NK-92 treated with Interleukin-12 subunit alpha and Interleukin-12 subunit beta, amount 100 ng/mL, for 24 hours (cell line): ENCODE measurements around the gene RNF41.
A peak's percentile ranks its signal among the peaks of the same experiment; 100 is the strongest.
"Not testable (repeated sequence)": the region's sequence is repeated elsewhere in the genome, so short reads cannot be mapped to it uniquely, and the experiment has no call there.

ENCODE experiments used
- DNase-seq: peaks from one replicate; lab custom pipeline; 2025; lab: John Stamatoyannopoulos, UW

Gene RNF41

DNA sequence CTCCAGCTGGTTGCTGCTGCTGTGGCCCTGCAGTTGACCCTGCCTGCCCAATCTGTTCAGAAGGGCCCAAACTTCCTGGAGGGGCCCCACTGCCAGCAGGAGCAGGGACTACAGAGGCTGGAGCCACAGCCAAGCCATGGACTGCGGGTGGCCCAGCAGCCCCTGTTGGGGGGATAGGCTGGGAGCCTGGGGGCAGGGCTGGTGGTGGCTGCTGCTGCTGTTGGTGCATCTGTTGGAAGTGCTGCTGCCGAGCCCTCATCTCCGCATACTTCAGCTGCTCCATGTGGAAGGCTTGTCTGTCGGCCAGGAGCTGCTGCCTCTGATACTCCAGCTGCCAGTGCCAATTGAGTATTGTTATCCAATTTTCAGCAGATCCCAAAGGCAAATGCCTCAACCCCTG, 56.4 kb downstream of the RNF41 start:
- no peak for DNase-seq

DNA sequence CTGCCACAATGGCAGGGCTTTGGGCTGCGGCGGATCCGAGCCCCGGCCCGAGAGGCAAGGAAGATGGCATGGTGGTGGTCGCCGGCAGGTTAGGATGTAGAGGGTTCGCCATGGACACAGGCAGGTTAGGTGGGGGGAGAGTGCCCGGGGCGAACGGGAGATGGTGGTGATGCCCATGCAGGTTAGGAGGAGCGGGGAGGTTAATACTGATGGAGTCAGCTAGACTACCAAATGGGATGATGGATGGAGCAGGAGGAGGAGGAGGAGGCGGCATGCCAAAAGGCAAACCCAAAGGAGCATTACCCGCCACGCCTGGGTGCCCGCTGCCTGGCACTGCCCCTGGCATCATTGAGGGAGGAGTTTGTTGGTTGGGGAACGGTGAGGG, 57.4 kb downstream of the RNF41 start:
- no peak for DNase-seq

DNA sequence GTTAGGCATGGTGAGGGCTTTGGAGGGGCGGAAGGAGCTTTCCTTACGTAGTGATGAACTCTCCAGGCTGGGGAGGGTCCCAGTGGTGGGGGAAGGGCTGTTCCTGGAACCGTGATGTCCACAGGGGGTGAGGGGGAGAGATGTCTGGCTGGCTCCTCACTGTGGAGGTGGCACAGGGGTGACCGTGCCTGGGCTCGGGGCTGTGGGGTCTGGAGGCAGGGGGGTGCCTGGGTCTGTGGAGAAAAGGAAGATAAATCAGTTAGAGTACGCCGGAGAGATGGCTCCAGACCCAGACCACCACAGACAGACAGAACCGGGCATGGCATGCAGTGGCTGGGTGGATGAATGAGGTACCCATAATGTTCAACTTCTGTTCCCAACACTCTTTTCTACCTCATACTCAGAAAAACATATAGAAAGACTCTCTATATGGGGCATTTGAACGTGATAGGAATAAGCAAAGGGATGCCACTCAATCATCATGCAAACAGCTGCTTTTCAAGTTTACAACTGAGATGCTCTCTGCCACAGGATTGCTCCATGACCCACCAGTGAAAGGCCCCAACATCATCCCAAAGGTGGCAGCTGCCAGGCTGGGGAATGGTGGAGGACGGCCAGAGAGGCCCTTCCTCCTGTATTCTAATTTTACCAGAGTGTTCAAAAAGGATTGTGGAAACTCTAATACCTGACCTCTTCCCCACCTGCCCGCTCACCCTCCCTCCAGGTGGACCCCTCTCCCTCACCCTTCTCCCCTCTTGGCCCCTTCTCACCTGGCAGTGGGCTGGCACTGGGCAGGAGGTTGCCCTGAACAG, 58.0 kb downstream of the RNF41 start:
- no peak for DNase-seq

DNA sequence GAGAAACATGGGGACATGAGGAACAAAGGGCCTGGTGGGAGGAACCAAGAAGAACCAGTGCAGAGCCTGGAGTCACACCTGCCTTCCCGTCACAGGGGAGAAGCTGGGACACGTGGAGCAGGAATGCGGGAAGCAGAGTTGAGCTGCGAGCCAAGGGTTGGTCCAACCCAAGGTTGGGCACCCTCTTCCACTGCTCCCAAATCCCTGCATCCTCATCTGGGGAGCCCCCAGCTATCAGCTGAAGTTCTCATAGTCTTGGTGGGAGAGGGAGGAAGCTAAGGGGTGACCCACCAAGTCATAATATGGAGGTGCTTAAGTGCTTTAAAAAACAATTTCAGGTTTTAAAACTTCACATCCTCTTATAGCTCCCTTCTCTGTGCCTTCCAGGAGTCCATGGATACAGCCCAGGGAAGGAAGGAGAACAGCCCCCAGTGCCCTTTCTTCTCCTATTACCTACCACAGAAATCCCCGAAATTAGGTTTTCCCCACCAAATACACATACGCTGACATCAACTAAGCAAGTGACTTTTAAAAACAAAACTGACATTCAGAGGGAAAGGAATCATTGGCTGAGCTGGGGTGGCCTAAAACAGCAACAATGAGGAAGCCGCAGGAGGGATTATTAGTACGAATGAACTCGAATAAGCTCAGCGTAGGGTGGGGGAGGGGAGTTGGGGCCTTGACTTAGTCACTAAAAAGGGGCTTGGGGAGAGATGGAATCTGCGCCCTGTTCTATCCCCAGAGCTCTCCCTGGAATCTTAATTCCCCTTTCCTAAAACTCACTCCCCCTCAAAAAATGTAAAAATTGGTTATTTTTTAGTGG, 59.0 kb downstream of the RNF41 start:
- no peak for DNase-seq

DNA sequence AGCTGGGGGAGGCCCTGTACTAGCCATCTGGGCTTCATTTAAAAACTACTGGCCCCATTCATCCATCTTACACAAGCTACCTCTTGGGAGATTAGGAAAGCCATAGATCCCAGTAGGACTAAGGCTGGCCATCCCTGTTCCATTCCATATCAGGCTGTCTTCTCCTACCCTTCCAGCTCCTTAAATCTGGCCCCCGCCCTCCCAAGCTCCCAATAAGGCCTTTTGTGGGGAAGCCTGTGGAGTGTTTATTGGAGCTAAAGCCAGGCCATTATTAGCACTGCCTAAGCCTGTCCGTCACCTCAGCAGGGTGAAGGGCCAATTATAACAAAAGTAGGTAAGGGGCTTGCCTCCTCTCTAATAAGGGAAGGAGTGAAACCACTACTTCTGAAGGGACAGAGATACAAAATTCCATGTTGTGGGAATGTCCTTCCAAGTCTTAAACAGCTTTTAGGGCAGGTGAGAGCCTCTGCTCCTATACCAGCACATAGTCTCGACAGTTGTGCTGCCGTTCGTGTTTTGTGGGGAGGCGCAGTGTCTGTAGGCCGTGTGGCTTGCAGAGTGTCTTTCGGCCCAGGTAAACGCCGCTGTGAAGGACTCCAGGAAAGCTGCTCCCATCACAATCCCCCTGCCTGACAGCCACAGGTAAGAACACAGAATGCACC, 59.9 kb downstream of the RNF41 start:
- no peak for DNase-seq

DNA sequence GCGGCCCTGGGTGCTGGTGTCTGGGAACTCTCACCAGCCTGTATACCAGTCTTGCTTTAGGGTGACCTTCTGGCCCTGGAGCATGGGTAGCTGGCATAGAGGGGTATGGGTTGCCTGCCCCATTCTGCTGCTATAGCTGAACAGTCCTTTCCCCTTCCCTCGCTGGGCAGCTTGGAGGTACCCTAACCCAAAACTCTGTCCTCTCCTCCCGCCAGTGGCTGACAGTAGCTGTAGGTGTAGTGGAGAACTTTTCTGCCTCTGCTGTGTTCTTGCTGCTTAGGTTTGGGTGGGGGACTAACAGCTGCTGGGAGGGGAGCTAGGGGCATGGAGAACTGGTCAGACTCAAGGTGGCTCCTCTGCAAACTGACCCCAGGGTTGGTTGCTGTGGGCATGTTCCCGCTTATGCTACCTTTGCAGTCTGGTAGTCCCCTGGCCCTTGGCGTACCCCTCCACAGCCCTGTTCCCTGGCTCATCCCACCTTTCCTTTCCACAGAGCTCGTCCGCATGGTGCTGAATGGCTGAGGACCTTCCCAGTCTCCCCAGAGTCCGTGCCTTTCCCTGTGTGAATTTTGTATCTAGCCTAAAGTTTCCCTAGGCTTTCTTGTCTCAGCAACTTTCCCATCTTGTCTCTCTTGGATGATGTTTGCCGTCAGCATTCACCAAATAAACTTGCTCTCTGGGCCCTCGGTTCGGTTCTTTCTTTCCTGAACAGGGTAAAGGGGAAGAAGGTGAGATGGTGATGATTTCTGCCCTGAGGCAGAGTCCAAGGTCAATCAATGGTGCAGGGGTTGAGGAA, 60.6 kb downstream of the RNF41 start:
- no peak for DNase-seq

DNA sequence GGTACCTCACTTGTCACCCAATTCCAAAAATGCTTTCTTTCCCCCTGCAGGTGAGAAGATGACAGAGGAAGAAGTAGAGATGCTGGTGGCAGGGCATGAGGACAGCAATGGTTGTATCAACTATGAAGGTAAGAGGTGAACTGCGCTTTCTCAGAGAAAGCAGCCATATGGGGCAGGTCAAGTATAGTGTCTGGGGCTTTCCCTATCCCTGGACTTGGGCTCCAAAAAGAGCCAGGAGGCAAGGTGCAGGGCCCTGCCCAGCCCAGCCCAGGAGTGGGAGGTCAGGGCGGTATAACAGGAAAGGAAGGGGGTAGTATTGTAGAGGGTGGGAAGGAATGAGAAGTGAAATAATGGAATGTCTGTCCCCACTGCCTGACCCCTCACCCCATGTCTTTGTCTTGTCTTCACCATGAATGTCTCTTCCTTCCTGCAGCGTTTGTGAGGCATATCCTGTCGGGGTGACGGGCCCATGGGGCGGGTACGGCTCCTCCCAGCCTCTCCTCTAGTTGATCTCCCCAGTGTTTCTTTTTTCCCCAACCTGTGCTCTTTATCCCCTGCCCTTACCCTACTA, 61.4 kb downstream of the RNF41 start:
- DNase-seq = no peak

DNA sequence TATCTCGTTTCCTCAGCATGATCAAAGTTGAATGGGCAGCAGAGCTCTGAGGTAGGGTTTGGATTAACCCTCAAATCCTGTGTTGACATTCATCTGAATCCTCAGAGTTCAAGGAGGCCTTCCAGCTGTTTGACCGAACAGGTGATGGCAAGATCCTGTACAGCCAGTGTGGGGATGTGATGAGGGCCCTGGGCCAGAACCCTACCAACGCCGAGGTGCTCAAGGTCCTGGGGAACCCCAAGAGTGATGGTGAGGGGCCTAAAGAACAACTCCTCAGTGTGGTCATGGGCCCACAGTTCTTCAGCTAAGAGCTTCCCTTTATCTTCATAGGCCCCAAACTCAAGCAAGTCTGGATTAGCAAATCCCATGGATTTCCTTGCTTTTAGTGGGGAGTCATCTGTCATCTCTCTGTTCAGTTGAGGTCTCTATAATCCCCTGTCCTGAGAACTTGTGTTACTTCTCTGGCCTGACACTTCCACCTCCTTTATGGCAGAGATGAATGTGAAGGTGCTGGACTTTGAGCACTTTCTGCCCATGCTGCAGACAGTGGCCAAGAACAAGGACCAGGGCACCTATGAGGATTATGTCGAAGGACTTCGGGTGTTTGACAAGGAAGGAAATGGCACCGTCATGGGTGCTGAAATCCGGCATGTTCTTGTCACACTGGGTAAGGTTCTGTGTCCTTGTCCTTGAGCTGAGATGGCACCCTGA, 62.1 kb downstream of the RNF41 start:
- no peak for DNase-seq

DNA sequence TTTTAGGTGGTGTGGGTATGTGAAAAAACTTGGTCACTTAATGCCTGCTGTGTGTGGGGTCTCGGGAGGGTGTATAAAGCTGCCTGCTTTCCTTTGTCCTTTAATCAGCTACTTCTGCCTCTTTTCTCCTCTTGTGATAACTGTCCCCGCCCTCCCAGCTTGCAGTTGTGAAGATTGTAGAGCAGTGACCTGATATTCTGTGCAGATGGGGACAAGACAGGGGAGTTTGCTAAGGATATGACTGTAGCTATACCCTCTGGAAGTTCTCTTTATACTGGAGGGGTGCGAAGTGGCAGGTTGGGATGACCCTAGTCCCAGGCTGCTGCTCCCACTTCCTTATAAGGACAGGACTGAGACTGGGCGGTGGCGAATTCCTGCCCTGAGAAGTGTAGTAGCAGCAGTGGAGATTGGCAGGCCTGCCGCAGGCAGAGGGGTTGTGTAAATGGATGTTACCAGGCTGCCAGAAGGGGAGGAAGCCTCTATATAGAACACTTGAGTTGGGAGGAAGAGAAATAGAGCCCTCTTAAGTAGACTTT, 62.7 kb downstream of the RNF41 start:
- no peak for DNase-seq

DNA sequence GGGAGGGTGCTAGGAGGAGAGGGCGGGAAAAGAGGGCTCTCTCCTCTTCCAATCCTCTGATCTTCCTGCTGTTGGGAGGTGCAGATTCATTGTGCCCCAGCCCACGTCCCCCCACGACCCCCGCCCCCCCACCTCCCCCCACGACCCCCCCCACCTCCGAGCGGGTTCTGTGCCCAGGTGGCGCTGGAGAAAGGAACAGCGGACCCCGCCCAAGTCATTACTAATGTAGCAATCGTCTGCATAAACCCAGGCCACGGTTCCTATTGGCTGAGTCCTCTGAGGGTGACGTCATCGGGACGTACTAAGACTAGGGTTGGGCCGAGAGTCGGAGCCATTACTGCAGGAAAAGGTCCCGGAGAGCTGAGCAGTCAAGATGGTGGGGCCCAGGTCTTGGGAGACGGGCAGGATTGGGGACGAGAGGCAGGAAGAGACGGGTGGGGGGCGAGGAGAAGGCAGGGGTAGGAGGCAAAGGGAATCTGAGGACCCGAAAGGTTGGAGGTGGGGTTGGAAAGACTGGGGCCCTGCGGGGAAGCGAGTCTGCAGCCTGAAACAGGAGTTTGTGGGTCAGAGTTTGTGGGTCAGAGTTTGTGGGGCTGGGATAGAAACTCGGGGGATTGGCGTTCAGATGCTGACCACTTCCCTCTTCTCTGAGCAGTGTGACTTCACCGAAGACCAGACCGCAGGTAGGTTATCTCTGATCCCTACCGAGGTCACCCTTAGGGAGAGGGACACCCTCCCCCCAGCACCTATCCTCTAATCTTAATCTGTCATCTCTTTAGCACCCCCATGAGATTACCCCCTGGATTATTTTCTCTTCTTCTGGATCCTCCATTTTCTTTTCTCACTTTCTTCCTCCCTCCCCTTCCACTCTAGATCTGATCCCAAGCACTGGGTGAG, 63.4 kb downstream of the RNF41 start, which contains the start of gene MYL6:
Gene MYL6 (plus strand): TSS at position 331 of the 897 bp plus-strand sequence. CDS start 43 bp downstream, at position 374.
- peak; percentile 84 for DNase-seq

DNA sequence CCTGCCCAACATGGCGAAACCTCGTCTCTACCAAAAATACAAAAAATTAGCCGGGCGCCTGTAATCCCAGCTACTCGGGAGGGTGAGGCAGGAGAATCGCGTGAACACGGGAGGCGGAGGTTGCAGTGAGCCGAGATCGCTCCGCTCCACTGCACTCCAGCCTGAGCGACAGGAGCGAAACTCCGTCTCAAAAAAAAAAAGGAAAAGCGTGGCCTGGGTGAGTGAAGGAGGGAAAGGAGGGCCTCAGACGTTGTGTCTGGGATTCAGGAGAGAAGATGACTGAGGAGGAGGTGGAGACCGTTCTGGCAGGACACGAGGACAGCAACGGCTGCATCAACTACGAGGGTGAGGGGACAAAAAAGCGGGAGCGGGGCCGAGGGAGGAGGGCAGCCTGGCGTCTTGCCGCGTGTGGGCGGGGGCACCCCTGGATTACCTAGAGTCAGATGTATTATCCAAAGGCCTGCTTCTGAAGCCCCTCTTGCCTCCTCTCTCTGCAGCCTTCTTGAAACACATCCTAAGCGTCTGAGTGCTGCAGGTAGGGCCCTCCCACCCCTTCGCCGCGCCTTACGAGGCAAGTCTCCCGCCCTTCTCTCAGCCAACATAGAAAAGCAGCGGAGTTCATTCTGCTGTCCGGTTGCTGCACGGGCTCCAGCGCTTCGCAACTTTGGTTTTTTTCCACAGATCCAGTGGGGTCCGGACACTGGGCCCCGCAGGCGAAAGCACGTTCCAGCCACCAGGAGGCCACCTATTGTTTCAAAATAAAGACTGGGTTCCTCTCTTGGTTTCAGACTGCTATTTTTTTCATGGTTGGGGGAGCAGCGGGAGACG, 64.3 kb downstream of the RNF41 start:
- DNase-seq = no peak

DNA sequence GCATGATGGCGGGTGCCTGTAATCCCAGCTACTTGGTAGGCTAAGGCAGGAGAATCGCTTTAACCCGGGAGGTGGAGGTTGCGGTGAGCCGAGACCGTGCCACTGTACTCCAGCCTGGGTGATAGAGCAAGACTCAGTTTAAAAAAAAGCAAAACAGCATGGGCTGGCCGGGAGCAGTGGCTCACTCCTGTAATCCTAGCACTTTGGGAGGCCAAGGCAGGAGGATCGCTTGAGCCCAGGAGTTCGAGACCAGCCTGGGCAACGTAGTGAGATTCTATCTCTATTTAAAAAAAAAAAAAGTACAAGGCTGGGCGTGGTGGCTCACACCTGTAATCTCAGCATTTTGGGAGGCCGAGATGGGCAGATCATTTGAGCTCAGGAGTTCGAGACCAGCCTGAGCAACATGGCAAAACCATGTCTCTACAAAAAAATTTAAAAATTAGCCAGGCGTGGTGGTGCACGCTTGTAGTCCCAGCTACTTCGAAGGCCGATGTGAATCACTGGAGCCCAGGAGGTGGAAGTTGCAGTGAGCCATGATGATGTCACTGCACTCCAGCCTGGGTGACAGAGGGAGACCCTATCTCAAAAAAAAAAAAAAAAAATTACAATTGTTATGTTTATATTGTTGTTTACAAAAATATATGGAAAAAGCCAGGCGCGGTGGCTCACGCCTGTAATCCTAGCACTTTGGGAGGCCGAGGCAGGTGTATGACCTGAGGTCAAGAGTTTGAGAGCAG, 65.1 kb downstream of the RNF41 start:
- DNase-seq = not testable (repeated sequence)

DNA sequence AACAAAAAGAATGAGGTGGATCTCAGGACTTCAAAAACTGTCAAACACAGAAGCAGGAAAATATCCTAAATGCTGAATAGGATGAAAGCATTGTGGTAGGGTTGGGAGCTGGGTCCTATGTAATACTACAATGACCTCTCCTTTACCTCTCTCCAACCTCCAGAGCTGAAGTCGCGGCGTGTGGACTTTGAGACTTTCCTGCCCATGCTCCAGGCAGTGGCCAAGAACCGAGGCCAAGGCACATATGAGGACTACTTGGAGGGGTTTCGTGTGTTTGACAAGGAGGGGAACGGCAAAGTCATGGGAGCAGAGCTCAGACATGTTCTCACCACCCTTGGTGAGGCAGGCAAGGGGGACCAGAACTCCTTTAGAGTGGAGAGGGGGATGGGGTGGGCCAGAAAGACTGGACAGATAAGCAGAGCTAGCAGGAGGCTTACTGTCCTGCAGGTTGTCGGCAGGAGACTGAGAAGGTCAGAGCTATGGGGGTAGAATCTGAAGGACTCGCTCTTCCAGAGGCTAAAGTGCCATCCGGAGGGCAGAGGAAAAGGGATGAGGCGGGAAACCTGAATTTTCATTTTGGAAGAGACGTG, 66.4 kb downstream of the RNF41 start:
- no peak for DNase-seq

DNA sequence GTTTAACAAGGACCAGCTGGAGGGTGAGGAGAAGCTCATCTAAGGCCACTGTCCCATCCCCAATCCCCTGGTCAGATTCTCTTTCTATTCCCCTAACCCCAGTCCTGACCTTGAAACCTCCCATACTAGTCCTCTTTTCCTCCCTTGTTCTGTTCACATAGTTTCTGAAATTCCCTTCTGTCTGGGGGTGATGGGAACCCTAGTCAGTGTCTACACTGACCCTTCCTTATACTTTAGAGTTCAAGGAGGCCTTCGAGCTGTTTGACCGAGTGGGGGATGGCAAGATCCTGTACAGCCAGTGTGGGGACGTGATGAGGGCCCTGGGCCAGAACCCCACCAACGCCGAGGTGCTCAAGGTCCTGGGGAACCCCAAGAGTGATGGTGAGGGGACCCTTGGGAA, 66.9 kb downstream of the RNF41 start:
- no peak for DNase-seq

DNA sequence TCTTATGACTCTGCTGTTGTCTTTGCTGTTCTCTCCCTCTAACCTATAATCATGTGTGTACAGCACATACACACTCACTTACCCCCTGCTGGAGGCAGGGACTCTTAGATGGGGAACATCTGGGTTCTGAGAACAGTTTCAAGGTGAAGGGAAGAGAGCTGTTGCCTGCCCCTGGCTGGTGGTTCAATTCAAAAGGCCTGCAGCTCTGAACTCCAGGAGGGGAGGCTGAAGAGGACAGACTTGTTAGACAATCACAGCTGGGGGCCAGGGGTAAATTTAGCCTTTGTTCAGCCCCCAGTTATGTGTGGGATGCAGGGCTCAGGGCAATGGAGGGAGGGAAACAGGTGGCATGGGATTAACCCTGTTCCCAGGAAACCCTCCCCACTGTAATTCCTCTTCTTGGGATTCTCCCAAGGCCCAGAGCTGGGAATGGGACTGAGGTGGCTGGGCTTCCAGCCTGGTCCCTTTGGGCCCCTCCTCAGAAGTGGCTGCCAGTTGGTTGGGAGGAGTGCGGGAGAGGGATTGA, 67.4 kb downstream of the RNF41 start:
- no peak for DNase-seq

DNA sequence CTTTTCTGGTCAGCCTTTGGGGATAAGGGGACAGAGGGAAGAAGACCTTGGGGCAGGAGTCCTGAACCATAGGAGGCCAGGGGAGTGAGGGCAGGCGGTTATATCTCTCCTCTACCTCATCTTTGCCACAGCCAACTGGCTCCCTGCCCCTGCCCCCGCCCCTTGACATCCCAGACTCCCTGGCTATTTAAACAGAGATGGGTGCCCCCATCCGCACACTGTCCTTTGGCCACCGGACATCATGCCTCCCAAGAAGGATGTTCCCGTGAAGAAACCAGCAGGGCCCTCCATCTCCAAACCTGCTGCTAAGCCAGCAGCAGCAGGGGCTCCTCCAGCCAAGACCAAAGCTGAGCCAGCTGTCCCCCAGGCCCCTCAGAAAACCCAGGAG, 68.0 kb downstream of the RNF41 start:
- DNase-seq = no peak
